GM12878 (cell line): Measurements from ENCODE around the gene PITRM1. TPM values are rescaled to one million over a fixed set of nuclear protein-coding genes. Genes with fewer than 3 reads are reported as not detected.

Experiments used
- ATAC-seq: fragments of 200-7000 bp; cut with Tn5 transposase; 3 replicates; pipeline ENCODE4 v1.9.1; 2020; ENCODE audit warnings: mild to moderate bottlenecking, moderate library complexity
- BruUV-seq: library from RNA; stranded (reverse); fragments of 400-500 nt; replicated peaks from 2 replicates; lab custom pipeline; 2021; lab: Mats Ljungman, UMichigan
- CTCF ChIA-PET: fragments of 300-600 bp; sonication (Branson Sonifier 250); formaldehyde crosslinking; extraction: SDS; loops from one replicate; lab custom pipeline; 2021; ENCODE audit warnings: inconsistent platforms; lab: Yijun Ruan, JAX
- POLR2A ChIA-PET: fragments of 350-600 bp; formaldehyde crosslinking; extraction: SDS; loops from one replicate; lab custom pipeline; 2021; ENCODE audit warnings: inconsistent platforms; lab: Charles Lee
- RAD21 ChIA-PET: fragments of 300-600 bp; sonication (Branson Sonifier 250); formaldehyde crosslinking; loops from one replicate; lab custom pipeline; 2023; ENCODE audit warnings: antibody characterized with exemption; ENCODE audit not compliant: unreplicated experiment; lab: Charles Lee
- SMC1A ChIA-PET: fragments of 300-600 bp; sonication (Branson Sonifier 250); formaldehyde crosslinking; loops from one replicate; lab custom pipeline; 2023; ENCODE audit not compliant: unreplicated experiment, uncharacterized antibody; lab: Charles Lee
- DNase-seq: peaks from one replicate; pipeline ENCODE4 v3.0.0-alpha.2; 2011; ENCODE audit warnings: low read depth, low spot score
- FAIRE-seq: peaks from 3 replicates; lab custom pipeline; 2011; peaks lifted over from hg19 to GRCh38; lab: Jason Lieb, UNC
- H2AFZ ChIP-seq: 2 replicates; pipeline ENCODE4 v1.6.0; 2011; ENCODE audit warnings: low read depth, low read length, control low read depth; ENCODE audit not compliant: control insufficient read depth
- H3K27ac ChIP-seq: 2 replicates; pipeline ENCODE4 v1.5.1; 2011; ENCODE audit warnings: control low read depth; ENCODE audit not compliant: control insufficient read depth, insufficient read depth
- H3K27me3 ChIP-seq, 2 experiments: replicated peaks in 1 of 2; 2 replicates each; pipeline versions ENCODE4 v1.6.0 to v1.6.1; 2011; ENCODE audit warnings: low read length in 1 of 2; ENCODE audit not compliant: control insufficient read depth in 2 of 2, insufficient read depth in 2 of 2
- H3K36me3 ChIP-seq, 2 experiments: 2 replicates each; pipeline ENCODE4 v1.5.1; 2011; ENCODE audit warnings: low read length in 1 of 2; ENCODE audit not compliant: control insufficient read depth in 2 of 2, insufficient read depth in 2 of 2
- H3K4me1 ChIP-seq: 2 replicates; pipeline ENCODE4 v1.6.1; 2011; ENCODE audit warnings: mild to moderate bottlenecking, low read length, moderate library complexity, mixed read lengths; ENCODE audit not compliant: control insufficient read depth, insufficient read depth
- H3K4me2 ChIP-seq: 2 replicates; pipeline ENCODE4 v1.6.0; 2011; ENCODE audit warnings: control low read depth; ENCODE audit not compliant: control insufficient read depth, insufficient read depth
- H3K4me3 ChIP-seq: fragments of 200-600 bp; sonication (generic); 2 replicates; pipeline ENCODE4 v1.5.1; 2016
- H3K79me2 ChIP-seq: 2 replicates; pipeline ENCODE4 v1.6.0; 2011; ENCODE audit warnings: low read length; ENCODE audit not compliant: control insufficient read depth, insufficient read depth
- H3K9ac ChIP-seq: 2 replicates; pipeline ENCODE4 v1.8.0; 2011; ENCODE audit warnings: low read length, control low read depth, mixed read lengths; ENCODE audit not compliant: control insufficient read depth, insufficient read depth
- H3K9me3 ChIP-seq: replicated peaks from 3 replicates; pipeline ENCODE4 v1.5.1; 2011; ENCODE audit warnings: mild to moderate bottlenecking, low read length; ENCODE audit not compliant: control insufficient read depth, insufficient read depth
- H4K20me1 ChIP-seq: 2 replicates; pipeline ENCODE4 v1.6.0; 2011; ENCODE audit not compliant: control insufficient read depth, insufficient read depth
- BCL3 ChIP-seq: IDR thresholded peaks from 2 replicates; pipeline ENCODE4 v1.6.1; 2011; ENCODE audit warnings: borderline replicate concordance, low read depth, mild to moderate bottlenecking, moderate library complexity, low read length; ENCODE audit not compliant: insufficient read depth, poor library complexity, severe bottlenecking
- FOXM1 ChIP-seq: IDR thresholded peaks from 2 replicates; pipeline ENCODE4 v1.6.1; 2012; ENCODE audit warnings: low read depth, mild to moderate bottlenecking, inconsistent platforms, low read length, moderate library complexity
- POLR2AphosphoS2 ChIP-seq: IDR thresholded peaks from 2 replicates; pipeline ENCODE4 v1.6.1; 2011; ENCODE audit warnings: low read depth, mild to moderate bottlenecking, low read length, improper control_type of control experiment, moderate library complexity
- RFX5 ChIP-seq: IDR thresholded peaks from 2 replicates; pipeline ENCODE4 v1.6.1; 2011; ENCODE audit warnings: low read depth, low read length, improper control_type of control experiment
- TBL1XR1 ChIP-seq: IDR thresholded peaks from 2 replicates; pipeline ENCODE4 v1.6.1; 2012; ENCODE audit warnings: low read depth, low read length, improper control_type of control experiment
- ZNF384 ChIP-seq: IDR thresholded peaks from 2 replicates; pipeline ENCODE4 v1.6.1; 2012; ENCODE audit warnings: low read depth, mild to moderate bottlenecking, low read length, improper control_type of control experiment, borderline replicate concordance
- WGBS: methylation state at CpG from one replicate; pipeline ENCODE4 v1.1.6; 2016; ENCODE audit warnings: low lambda C conversion rate; ENCODE audit not compliant: insufficient replicate concordance, insufficient coverage; ENCODE audit errors: missing lambda C conversion rate; 5-methylcytosine and 5-hydroxymethylcytosine counted together
- in situ Hi-C: fragments of 300-500 bp; cut with MboI; formaldehyde crosslinking; loops from 9 replicates; pipeline ENCODE4 v1.14.3; 2018; ENCODE audit warnings: mixed read lengths
- intact Hi-C: fragments of 100-400 bp; cut with micrococcal nuclease; formaldehyde crosslinking; loops from one replicate; pipeline ENCODE4 v1.14.2; 2022; ENCODE audit not compliant: unreplicated experiment
- polyA plus RNA-seq, 11 experiments: library from polyadenylated mRNA; depleted of rRNA in 4 of 11; unstranded in 6 of 11; stranded (reverse) in 5 of 11; fragments of >200 nt; fragmentation: Nextera tagmentation in 4 of 11; fragmentation: Illumina TruSeq in 1 of 11; extraction: Ambion mirVana in 4 of 11; extraction: Trizol in 1 of 11; gene quantifications; 1 replicate in 1 of 11; 2 replicates in 10 of 11; pipeline versions ENCODE4 v1.2.1 to v1.2.3, GENCODE V29; 2011 to 2016; ENCODE audit warnings: inconsistent platforms in 2 of 11, missing spikeins in 2 of 11, low read depth in 1 of 11
- total RNA-seq, 4 experiments: library from RNA; depleted of rRNA in 3 of 4; stranded (reverse); fragments of >200 nt in 3 of 4; fragmentation: Illumina TruSeq in 1 of 4; extraction: Trizol in 1 of 4; gene quantifications; 2 replicates each; pipeline versions ENCODE4 v1.2.1 to v1.2.3, GENCODE V29; 2013 to 2021

Gene PITRM1
- total and polyA plus RNA-seq, 10 of the 15 experiments (the other 5 are each of a cell fraction or from before 2014, with no cell fraction given) = 15.5 to 53.0 (median 45.0) TPM

DNA sequence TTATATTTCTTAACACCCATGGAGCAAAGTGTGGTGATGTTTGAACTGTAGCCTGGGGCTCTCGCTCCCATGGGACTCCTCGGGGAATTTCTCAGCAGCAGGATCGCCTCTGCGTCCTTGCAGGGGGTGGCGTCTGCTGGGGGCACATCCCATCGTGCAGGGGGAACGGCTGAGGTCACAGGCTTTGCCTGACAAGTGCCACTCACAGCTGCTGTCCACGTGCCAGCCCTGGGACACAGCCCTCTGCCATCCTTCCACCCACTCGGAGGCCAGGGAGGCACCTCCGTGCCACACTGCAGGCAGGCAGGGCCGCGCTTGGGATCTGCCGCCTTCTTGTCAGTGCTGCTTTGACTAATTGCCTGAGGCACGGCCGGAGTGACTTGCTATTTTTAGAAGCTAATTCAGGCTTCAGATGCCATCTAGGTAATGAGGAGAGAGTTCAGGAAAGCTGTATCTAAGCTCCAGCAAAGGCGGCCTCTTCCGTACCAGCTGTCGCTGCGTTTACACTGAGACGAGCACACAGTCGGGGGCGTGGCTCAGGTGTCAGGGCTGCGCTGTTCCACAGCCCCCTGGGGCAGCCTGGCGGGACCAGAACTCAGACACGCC lies 45.7 kb downstream of the PITRM1 start:
- no peaks in the 10 kb centered on the region for H3K4me1 ChIP-seq
- in situ Hi-C loops (no loop called here), intact Hi-C loops (no loop called here)
- H3K79me2 ChIP-seq = no peaks in the 10 kb centered on the region
- no peak for TF ChIP-seq TBL1XR1
- TF ChIP-seq ZNF384 = no peak
- no peak for TF ChIP-seq RFX5
- no peak for TF ChIP-seq BCL3
- no peak overlapping the region for H2AFZ ChIP-seq
- H3K9me3 ChIP-seq = no peaks in the 10 kb centered on the region
- BruUV-seq = no TSS peak
- ChIA-PET SMC1A (no interaction called here), CTCF (no interaction called here), POLR2A (no interaction called here), RAD21 (no interaction called here)
- H3K36me3 ChIP-seq = peaks cover 31 to 39% of the 10 kb centered on the region in 2 experiments
- H4K20me1 ChIP-seq = no peaks in the 10 kb centered on the region
- no peak overlapping the region for H3K4me3 ChIP-seq
- WGBS = 75% methylated on average over 25 of the region's 25 CpGs
- no peak overlapping the region for H3K27ac ChIP-seq
- H3K27me3 ChIP-seq = no peaks in the 10 kb centered on the region
- FAIRE-seq (no peak), DNase-seq (no peak), ATAC-seq (no peak)
- no peak overlapping the region for H3K4me2 ChIP-seq
- H3K9ac ChIP-seq = no peak overlapping the region

- in situ Hi-C loops (no loop called here), intact Hi-C loops (no loop called here)
- H4K20me1 ChIP-seq = no peaks in the 10 kb centered on the region
- H3K9ac ChIP-seq = no peak overlapping the region
- TF ChIP-seq FOXM1 = no peak
- peak; percentile 24 for TF ChIP-seq POLR2AphosphoS2
- TF ChIP-seq, all 136 proteins: peak for 1
- SMC1A ChIA-PET = no interaction called here
- no peak for DNase-seq
- Histone ChIP-seq H3K27me3 (no peaks in the 10 kb centered on the region), H3K4me3 (no peak overlapping the region), H2AFZ (no peak overlapping the region), H3K4me1 (no peaks in the 10 kb centered on the region), H3K79me2 (no peaks in the 10 kb centered on the region), H3K4me2 (no peak overlapping the region), H3K9me3 (no peaks in the 10 kb centered on the region), H3K36me3 (peaks cover 31 to 39% of the 10 kb centered on the region in 2 experiments), H3K27ac (no peak overlapping the region)
- no peak for ATAC-seq
- CTCF ChIA-PET = no interaction called here
- POLR2A ChIA-PET = no interaction called here
- BruUV-seq = no TSS peak
- RAD21 ChIA-PET = no interaction called here
- FAIRE-seq = no peak
- WGBS = 97% methylated on average over 12 of the region's 15 CpGs
Measured at GRCh38 chr10:3126249-3126648, 46.3 kb downstream of the PITRM1 start.
